ENCODE data around the gene SSH2. TPM values are rescaled to one million over a fixed set of nuclear protein-coding genes. Genes with fewer than 3 reads are reported as not detected.
A peak's percentile ranks its signal among the peaks of the same experiment; 100 is the strongest.
"Not testable (repeated sequence)": the region's sequence is repeated elsewhere in the genome, so short reads cannot be mapped to it uniquely, and the experiment has no call there.

SSH2 gene
- total RNA-seq, 2 donors from 2014 or later, result 43.6 to 62.2 TPM

- Mint-ChIP-seq H3K36me3 (no peaks in the 10 kb centered on the region), H3K27ac (no peak overlapping the region), H3K9me3 (peaks cover under 1 to 5% of the 10 kb centered on the region in 2 donors)
- ATAC-seq (no peak), DNase-seq (ENCODE audit: low spot score in 2 of 2) (no peak)
These were observed 65.4 kb downstream of the SSH2 start for GRCh38 chr17:29864615-29865014.

GRCh38 chr17:29864123-29864522 lies 65.9 kb downstream of the SSH2 start:
- not testable (repeated sequence) for DNase-seq (ENCODE audit: low spot score in 2 of 2)

GRCh38 chr17:29862951-29863350 lies 67.1 kb downstream of the SSH2 start:
- ATAC-seq, result no peak
- no peak overlapping the region for H3K27ac Mint-ChIP-seq
- peaks cover 1 to 4% of the 10 kb centered on the region in 2 donors for H3K36me3 Mint-ChIP-seq
- no peak for DNase-seq (ENCODE audit: low spot score in 2 of 2)
- peaks cover 5 to 8% of the 10 kb centered on the region in 2 donors for H3K9me3 Mint-ChIP-seq

More at GRCh38 chr17:29864123-29864522, 65.9 kb downstream of the SSH2 start:
- ATAC-seq, H3K36me3 Mint-ChIP-seq, H3K9me3 Mint-ChIP-seq, H3K27ac Mint-ChIP-seq: not testable (repeated sequence)

- Mint-ChIP-seq H3K36me3 (peaks cover 5 to 9% of the 10 kb centered on the region in 2 donors), H3K9me3 (peaks cover 9 to 13% of the 10 kb centered on the region in 2 donors), H3K27ac (no peak overlapping the region)
- no peak for ATAC-seq
- DNase-seq (ENCODE audit: low spot score in 2 of 2), result no peak
These were observed 67.9 kb downstream of the SSH2 start for GRCh38 chr17:29862127-29862526.

GRCh38 chr17:29859445-29859844 lies 70.6 kb downstream of the SSH2 start:
- Mint-ChIP-seq H3K36me3 (peaks cover 5 to 14% of the 10 kb centered on the region in 2 donors), H3K9me3 (peaks cover 9 to 16% of the 10 kb centered on the region in 2 donors)
- not testable (repeated sequence) for DNase-seq (ENCODE audit: low spot score in 2 of 2); H3K27ac Mint-ChIP-seq; ATAC-seq

- peaks cover 9 to 16% of the 10 kb centered on the region in 2 donors for H3K9me3 Mint-ChIP-seq
- H3K27ac Mint-ChIP-seq, result no peak overlapping the region
- peaks cover 5 to 14% of the 10 kb centered on the region in 2 donors for H3K36me3 Mint-ChIP-seq
- ATAC-seq, result no peak
- no peak for DNase-seq (ENCODE audit: low spot score in 2 of 2)
These were observed 72.2 kb downstream of the SSH2 start for GRCh38 chr17:29857823-29858222.

GRCh38 chr17:29857105-29857504 lies 72.9 kb downstream of the SSH2 start:
- DNase-seq (ENCODE audit: low spot score in 2 of 2); H3K27ac Mint-ChIP-seq; ATAC-seq: not testable (repeated sequence)
- Mint-ChIP-seq H3K36me3 (peaks cover 5 to 14% of the 10 kb centered on the region in 2 donors), H3K9me3 (peaks cover 9 to 12% of the 10 kb centered on the region in 2 donors)

- no peak for DNase-seq (ENCODE audit: low spot score in 2 of 2)
- H3K9me3 Mint-ChIP-seq, result peaks cover 9 to 12% of the 10 kb centered on the region in 2 donors
- ATAC-seq, result no peak
- peaks cover 5 to 14% of the 10 kb centered on the region in 2 donors for H3K36me3 Mint-ChIP-seq
- H3K27ac Mint-ChIP-seq, result no peak overlapping the region
These were observed 74.3 kb downstream of the SSH2 start for GRCh38 chr17:29855686-29856085.

- no peaks in the 10 kb centered on the region for H3K9me3 Mint-ChIP-seq
- DNase-seq (ENCODE audit: low spot score in 2 of 2), result no peak
- H3K36me3 Mint-ChIP-seq, result no peaks in the 10 kb centered on the region
- no peak overlapping the region for H3K27ac Mint-ChIP-seq
- no peak for ATAC-seq
These were observed 81.3 kb downstream of the SSH2 start for GRCh38 chr17:29848737-29849136.

GRCh38 chr17:29847527-29848400 lies 82.3 kb downstream of the SSH2 start:
- no peaks in the 10 kb centered on the region for H3K36me3 Mint-ChIP-seq
- DNase-seq (ENCODE audit: low spot score in 2 of 2), result no peak
- H3K9me3 Mint-ChIP-seq, result no peaks in the 10 kb centered on the region
- no peak for ATAC-seq
- H3K27ac Mint-ChIP-seq, result no peak overlapping the region

- ATAC-seq, result no peak
- H3K27ac Mint-ChIP-seq, result no peak overlapping the region
- no peaks in the 10 kb centered on the region for H3K36me3 Mint-ChIP-seq
These were observed 82.9 kb downstream of the SSH2 start for GRCh38 chr17:29847118-29847517.

GRCh38 chr17:29846298-29846697 lies 83.7 kb downstream of the SSH2 start:
- no peak overlapping the region for H3K27ac Mint-ChIP-seq
- no peaks in the 10 kb centered on the region for H3K36me3 Mint-ChIP-seq
- no peak for DNase-seq (ENCODE audit: low spot score in 2 of 2)
- no peaks in the 10 kb centered on the region for H3K9me3 Mint-ChIP-seq
- no peak for ATAC-seq

More at GRCh38 chr17:29847118-29847517, 82.9 kb downstream of the SSH2 start:
- no peak for DNase-seq (ENCODE audit: low spot score in 2 of 2)
- no peaks in the 10 kb centered on the region for H3K9me3 Mint-ChIP-seq

GRCh38 chr17:29844339-29845048 lies 85.5 kb downstream of the SSH2 start:
- DNase-seq (ENCODE audit: low spot score in 2 of 2) (no peak), ATAC-seq (no peak)
- H3K9me3 Mint-ChIP-seq, result no peaks in the 10 kb centered on the region
- no peaks in the 10 kb centered on the region for H3K36me3 Mint-ChIP-seq
- no peak overlapping the region for H3K27ac Mint-ChIP-seq

GRCh38 chr17:29840884-29841283 lies 89.1 kb downstream of the SSH2 start:
- DNase-seq (ENCODE audit: low spot score in 2 of 2), result no peak
- ATAC-seq, result no peak
- no peaks in the 10 kb centered on the region for H3K9me3 Mint-ChIP-seq
- H3K36me3 Mint-ChIP-seq, result no peaks in the 10 kb centered on the region
- H3K27ac Mint-ChIP-seq, result peak overlapping the region in 1 of 2 donors; percentile 25

- no peaks in the 10 kb centered on the region for H3K9me3 Mint-ChIP-seq
- H3K27ac Mint-ChIP-seq, result peak overlapping the region in 1 of 2 donors; percentile 45
- no peaks in the 10 kb centered on the region for H3K36me3 Mint-ChIP-seq
- no peak for ATAC-seq
- DNase-seq (ENCODE audit: low spot score in 2 of 2), result no peak
These were observed 90.4 kb downstream of the SSH2 start for GRCh38 chr17:29839656-29840055.

- Mint-ChIP-seq H3K36me3 (no peaks in the 10 kb centered on the region), H3K9me3 (no peaks in the 10 kb centered on the region), H3K27ac (no peak overlapping the region)
- ATAC-seq (no peak), DNase-seq (ENCODE audit: low spot score in 2 of 2) (no peak)
These were observed 91.1 kb downstream of the SSH2 start for GRCh38 chr17:29838961-29839360.

GRCh38 chr17:29837531-29837930 lies 92.5 kb downstream of the SSH2 start:
- no peaks in the 10 kb centered on the region for H3K9me3 Mint-ChIP-seq
- H3K36me3 Mint-ChIP-seq, result no peaks in the 10 kb centered on the region
- ATAC-seq (no peak), DNase-seq (ENCODE audit: low spot score in 2 of 2) (no peak)
- peak overlapping the region in 1 of 2 donors; percentile 23 for H3K27ac Mint-ChIP-seq
